ENCODE data around the gene ANO6.

The ANO6 gene

DNA sequence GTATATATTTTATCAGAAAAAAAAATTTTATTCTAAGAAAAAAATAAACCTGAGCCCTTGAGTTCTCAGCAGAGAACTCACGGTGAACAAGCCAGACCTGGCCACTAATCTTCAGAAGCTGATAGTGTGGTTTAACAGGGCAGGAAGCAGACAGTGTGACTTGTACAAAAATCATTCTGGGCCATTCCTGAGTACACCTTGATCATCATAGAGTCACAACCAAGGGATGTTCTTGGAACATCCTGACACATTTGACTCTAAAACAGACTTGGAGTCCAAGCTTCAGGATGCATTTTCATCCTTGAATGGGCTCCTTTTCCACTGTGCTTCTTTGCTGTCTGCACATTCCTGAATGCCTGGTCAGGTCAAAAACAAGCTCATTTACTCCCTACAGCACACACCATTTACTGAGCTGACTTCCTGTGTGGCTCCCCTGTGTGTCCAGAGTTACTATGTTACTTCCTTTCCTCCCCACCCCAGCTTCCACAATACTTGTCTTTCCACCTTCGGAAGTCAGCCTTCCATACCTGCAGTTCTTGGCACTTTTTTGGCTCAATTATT, 112.0 kb downstream of the ANO6 start:
- TF ChIP-seq POLR2A (IDR thresholded peaks at IDR 0.05; ENCODE audit: extremely low read depth, insufficient read length) (no peak), CTCF (IDR thresholded peaks at IDR 0.05; ENCODE audit: low read depth, low read length) (no peak)
- TF ChIP-seq, protein P1, sequence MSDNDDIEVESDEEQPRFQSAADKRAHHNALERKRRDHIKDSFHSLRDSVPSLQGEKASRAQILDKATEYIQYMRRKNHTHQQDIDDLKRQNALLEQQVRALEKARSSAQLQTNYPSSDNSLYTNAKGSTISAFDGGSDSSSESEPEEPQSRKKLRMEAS (IDR thresholded peaks at IDR 0.05; ENCODE audit: low read depth, low read length) = no peak
- no peak overlapping the region for H3K4me3 ChIP-seq (ENCODE audit: low read depth, low read length)
- no peak for DNase-seq (ENCODE audit: low read depth)

- TF ChIP-seq MYC (IDR thresholded peaks at IDR 0.05; ENCODE audit: low read depth, low read length) (no peak), POLR2A (IDR thresholded peaks at IDR 0.05; ENCODE audit: extremely low read depth, insufficient read length) (no peak), CTCF (IDR thresholded peaks at IDR 0.05; ENCODE audit: low read depth, low read length) (no peak)
- TF ChIP-seq, protein P1 (IDR thresholded peaks at IDR 0.05; ENCODE audit: low read depth, low read length) = no peak
- no peak for DNase-seq (ENCODE audit: low read depth)
- no peak overlapping the region for H3K4me3 ChIP-seq (ENCODE audit: low read depth, low read length)
These were observed 113.3 kb downstream of the ANO6 start for GRCh38 chr12:45329238-45329637.

DNA sequence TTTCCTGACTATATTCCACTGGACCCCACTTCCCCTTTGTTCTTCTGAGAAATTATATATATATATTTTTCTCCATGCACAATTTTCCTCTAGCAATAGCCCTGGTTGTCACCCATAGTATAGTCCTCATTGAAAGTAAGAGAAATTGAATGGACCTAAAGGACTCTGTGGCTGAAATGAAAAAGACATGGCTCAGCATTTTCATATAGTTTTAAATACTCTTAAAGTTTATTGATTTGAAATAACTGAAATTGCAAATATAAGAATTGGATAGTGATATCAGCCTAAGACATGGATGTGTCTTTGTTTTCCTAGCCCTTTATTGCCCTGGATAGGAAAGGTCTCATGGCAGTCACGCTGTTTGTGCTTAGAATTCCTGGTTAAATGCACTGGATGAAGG, 113.8 kb downstream of the ANO6 start:
- TF ChIP-seq POLR2A (IDR thresholded peaks at IDR 0.05; ENCODE audit: extremely low read depth, insufficient read length) (no peak), CTCF (IDR thresholded peaks at IDR 0.05; ENCODE audit: low read depth, low read length) (no peak), MYC (IDR thresholded peaks at IDR 0.05; ENCODE audit: low read depth, low read length) (no peak)
- TF ChIP-seq, protein P1 (IDR thresholded peaks at IDR 0.05; ENCODE audit: low read depth, low read length) = no peak

GRCh38 chr12:45331552-45331951, 115.7 kb downstream of the ANO6 start:
- DNase-seq (ENCODE audit: low read depth) = no peak
- no peak overlapping the region for H3K4me3 ChIP-seq (ENCODE audit: low read depth, low read length)
- TF ChIP-seq POLR2A (IDR thresholded peaks at IDR 0.05; ENCODE audit: extremely low read depth, insufficient read length) = no peak
- TF ChIP-seq MYC (IDR thresholded peaks at IDR 0.05; ENCODE audit: low read depth, low read length) = no peak
- TF ChIP-seq, protein P1 (IDR thresholded peaks at IDR 0.05; ENCODE audit: low read depth, low read length) = no peak
- TF ChIP-seq CTCF (IDR thresholded peaks at IDR 0.05; ENCODE audit: low read depth, low read length) = no peak

More for the DNA sequence above, 113.8 kb downstream of the ANO6 start:
- no peak overlapping the region for H3K4me3 ChIP-seq (ENCODE audit: low read depth, low read length)
- DNase-seq (ENCODE audit: low read depth) = no peak

GRCh38 chr12:45334396-45334795, 118.5 kb downstream of the ANO6 start:
- H3K4me3 ChIP-seq (ENCODE audit: low read depth, low read length) = no peak overlapping the region
- TF ChIP-seq, protein P1 (IDR thresholded peaks at IDR 0.05; ENCODE audit: low read depth, low read length) = no peak
- TF ChIP-seq CTCF (IDR thresholded peaks at IDR 0.05; ENCODE audit: low read depth, low read length) = no peak
- TF ChIP-seq MYC (IDR thresholded peaks at IDR 0.05; ENCODE audit: low read depth, low read length) = no peak
- TF ChIP-seq POLR2A (IDR thresholded peaks at IDR 0.05; ENCODE audit: extremely low read depth, insufficient read length) = no peak
- DNase-seq (ENCODE audit: low read depth) = no peak

Measured in NB4 (cell line).